SK-N-SH (cell line): ENCODE measurements around the gene GAL3ST3. TPM values are rescaled to one million over a fixed set of nuclear protein-coding genes. Genes with fewer than 3 reads are reported as not detected.

Experiments
- CTCF ChIA-PET: fragments of 300-600, 350-600 bp; formaldehyde crosslinking; extraction: SDS; loops from one replicate; lab custom pipeline; 2021; lab: Yijun Ruan, JAX
- POLR2A ChIA-PET: fragments of 350-600 bp; sonication (Branson Sonifier 250); formaldehyde crosslinking; extraction: SDS; loops from one replicate; lab custom pipeline; 2020; ENCODE audit warnings: antibody characterized with exemption, inconsistent platforms; lab: Yijun Ruan, JAX
- DNase-seq: peaks from one replicate; pipeline ENCODE4 v3.0.0; 2012
- H2AFZ ChIP-seq: fragments of 200-600 bp; sonication (generic); 2 replicates; pipeline ENCODE4 v1.8.1; 2016; ENCODE audit warnings: antibody characterized with exemption, mild to moderate bottlenecking, low read depth
- H3F3A ChIP-seq: fragments of 200-600 bp; sonication (generic); replicated peaks from 2 replicates; pipeline ENCODE3; 2016; ENCODE audit warnings: antibody characterized with exemption, mild to moderate bottlenecking; ENCODE audit not compliant: insufficient read depth
- H3K27ac ChIP-seq, 2 experiments: fragments of 200-500 bp in 1 of 2; fragments of 200-600 bp in 1 of 2; sonication (Bioruptor generic) in 1 of 2; sonication (generic), shearing (Covaris generic) in 1 of 2; 2 replicates each; pipeline versions ENCODE4 v1.5.1 to v1.6.1; 2014 to 2016; ENCODE audit warnings: low read depth in 2 of 2, inconsistent platforms in 1 of 2, low read length in 1 of 2, mild to moderate bottlenecking in 1 of 2, mixed read lengths in 1 of 2
- H3K27me3 ChIP-seq: fragments of 200-600 bp; sonication (generic), shearing (Covaris generic); 2 replicates; pipeline ENCODE4 v1.6.1; 2016; ENCODE audit warnings: mixed run types; ENCODE audit not compliant: insufficient read depth
- H3K36me3 ChIP-seq, 2 experiments: fragments of 200-500 bp in 1 of 2; fragments of 200-600 bp in 1 of 2; sonication (Bioruptor generic) in 1 of 2; sonication (generic) in 1 of 2; replicated peaks in 1 of 2; 2 replicates each; pipeline versions ENCODE3 to v1.5.1; 2014 to 2016; ENCODE audit warnings: low read length in 1 of 2, mild to moderate bottlenecking in 1 of 2; ENCODE audit not compliant: insufficient read depth in 2 of 2, control insufficient read depth in 1 of 2
- H3K4me1 ChIP-seq, 2 experiments: fragments of 200-500 bp in 1 of 2; fragments of 200-600 bp in 1 of 2; sonication (Bioruptor generic) in 1 of 2; sonication (generic), shearing (Covaris generic) in 1 of 2; 2 replicates each; pipeline versions ENCODE4 v1.5.1 to v1.6.1; 2014 to 2016; ENCODE audit warnings: low read depth in 1 of 2, low read length in 1 of 2, mixed run types in 1 of 2; ENCODE audit not compliant: insufficient read depth in 2 of 2, control insufficient read depth in 1 of 2
- H3K4me2 ChIP-seq: fragments of 200-600 bp; sonication (generic), shearing (Covaris generic); 2 replicates; pipeline ENCODE4 v1.6.1; 2017; ENCODE audit warnings: mixed run types
- H3K4me3 ChIP-seq, 2 experiments: fragments of 200-500 bp in 1 of 2; fragments of 200-600 bp in 1 of 2; sonication (Bioruptor generic) in 1 of 2; sonication (generic), shearing (Covaris generic) in 1 of 2; 2 replicates each; pipeline versions ENCODE4 v1.5.1 to v1.8.1; 2014 to 2016; ENCODE audit warnings: low read depth in 2 of 2, inconsistent platforms in 1 of 2, low read length in 1 of 2, mild to moderate bottlenecking in 1 of 2, mixed read lengths in 1 of 2, moderate library complexity in 1 of 2
- H3K79me2 ChIP-seq: fragments of 200-600 bp; sonication (generic); 2 replicates; pipeline ENCODE4 v1.8.1; 2017; ENCODE audit warnings: mild to moderate bottlenecking; ENCODE audit not compliant: insufficient read depth
- H3K9ac ChIP-seq: fragments of 200-600 bp; sonication (generic); 2 replicates; pipeline ENCODE4 v1.6.1; 2017; ENCODE audit warnings: mixed run types
- H3K9me2 ChIP-seq: fragments of 200-600 bp; sonication (generic); 2 replicates; pipeline ENCODE4 v1.6.1; 2017; ENCODE audit warnings: mixed run types
- H3K9me3 ChIP-seq: fragments of 200-600 bp; sonication (generic); 2 replicates; pipeline ENCODE4 v1.6.1; 2017; ENCODE audit warnings: mixed run types, mild to moderate bottlenecking, moderate library complexity
- H4K20me1 ChIP-seq: fragments of 200-600 bp; sonication (generic); 2 replicates; pipeline ENCODE4 v1.6.1; 2017; ENCODE audit warnings: mild to moderate bottlenecking, mixed run types; ENCODE audit not compliant: insufficient read depth
- CHD2 ChIP-seq: fragments of 150-350 bp; IDR thresholded peaks from 2 replicates; pipeline ENCODE4 v1.6.1; 2018; ENCODE audit warnings: low read length; ENCODE audit not compliant: partially characterized antibody
- ELF1 ChIP-seq: IDR thresholded peaks from 2 replicates; pipeline ENCODE4 v1.4.0; 2012
- FOXJ3 ChIP-seq: sonication (generic); formaldehyde crosslinking; IDR thresholded peaks from 2 replicates; pipeline ENCODE4 v1.5.1; 2020; ENCODE audit warnings: mild to moderate bottlenecking, missing genetic modification reagents
- FOXM1 ChIP-seq: IDR thresholded peaks from 2 replicates; pipeline ENCODE4 v1.4.0; 2012; ENCODE audit warnings: low read depth, mild to moderate bottlenecking
- MXI1 ChIP-seq: IDR thresholded peaks from 2 replicates; pipeline ENCODE4 v1.6.1; 2012; ENCODE audit warnings: mild to moderate bottlenecking, low read depth, low read length, improper control_type of control experiment
- RAD21 ChIP-seq: IDR thresholded peaks from 2 replicates; pipeline ENCODE4 v1.6.1; 2012; ENCODE audit warnings: mild to moderate bottlenecking, low read length
- RFX5 ChIP-seq: IDR thresholded peaks from 2 replicates; pipeline ENCODE4 v1.6.1; 2012; ENCODE audit warnings: mild to moderate bottlenecking, improper control_type of control experiment, low read length
- SIN3A ChIP-seq: IDR thresholded peaks from 2 replicates; pipeline ENCODE4 v1.6.1; 2012; ENCODE audit warnings: low read depth, mild to moderate bottlenecking, low read length, moderate library complexity, borderline replicate concordance
- SMC3 ChIP-seq: IDR thresholded peaks from 2 replicates; pipeline ENCODE4 v1.6.1; 2012; ENCODE audit warnings: low read depth, low read length, improper control_type of control experiment
- TAF1 ChIP-seq: IDR thresholded peaks from 2 replicates; pipeline ENCODE4 v1.6.1; 2012; ENCODE audit warnings: low read depth, mild to moderate bottlenecking, low read length, moderate library complexity, borderline replicate concordance
- TCF12 ChIP-seq: IDR thresholded peaks from 2 replicates; pipeline ENCODE4 v1.4.0; 2012
- TEAD4 ChIP-seq: IDR thresholded peaks from 2 replicates; pipeline ENCODE4 v1.4.0; 2012; ENCODE audit warnings: mild to moderate bottlenecking, borderline replicate concordance; ENCODE audit not compliant: insufficient read depth
- WGBS: methylation state at CpG from one replicate; pipeline ENCODE4 v1.1.6; 2017; ENCODE audit warnings: low lambda C conversion rate; 5-methylcytosine and 5-hydroxymethylcytosine counted together
- polyA plus RNA-seq, 3 experiments: library from polyadenylated mRNA; depleted of rRNA; stranded (reverse); fragments of >200 nt; gene quantifications; 2 replicates each; pipeline ENCODE4 v1.2.3, GENCODE V29; 2012
- TF ChIP-seq, protein P1 (sequence below): fragments of 150-350 bp; IDR thresholded peaks from 2 replicates; pipeline ENCODE4 v1.6.1; 2017; ENCODE audit warnings: antibody characterized with exemption, low read length, low read depth, borderline replicate concordance
- TF ChIP-seq, protein P2 (sequence below): IDR thresholded peaks from 2 replicates; pipeline ENCODE4 v1.4.0; 2012; ENCODE audit warnings: low read depth
- TF ChIP-seq, protein P3 (sequence below): IDR thresholded peaks from 2 replicates; pipeline ENCODE4 v1.4.0; 2012; ENCODE audit warnings: low read depth, borderline replicate concordance
- TF ChIP-seq, protein P4 (sequence below): IDR thresholded peaks from 2 replicates; pipeline ENCODE4 v1.4.0; 2012; ENCODE audit warnings: low read depth, borderline replicate concordance
- TF ChIP-seq, protein P5 (sequence below): IDR thresholded peaks from 2 replicates; pipeline ENCODE4 v1.6.1; 2012; ENCODE audit warnings: mild to moderate bottlenecking, low read depth, low read length, moderate library complexity

GAL3ST3 gene
- polyA plus RNA-seq, 1 of the 3 experiments (the other 2 are of a cell fraction): 3.2 TPM

DNA sequence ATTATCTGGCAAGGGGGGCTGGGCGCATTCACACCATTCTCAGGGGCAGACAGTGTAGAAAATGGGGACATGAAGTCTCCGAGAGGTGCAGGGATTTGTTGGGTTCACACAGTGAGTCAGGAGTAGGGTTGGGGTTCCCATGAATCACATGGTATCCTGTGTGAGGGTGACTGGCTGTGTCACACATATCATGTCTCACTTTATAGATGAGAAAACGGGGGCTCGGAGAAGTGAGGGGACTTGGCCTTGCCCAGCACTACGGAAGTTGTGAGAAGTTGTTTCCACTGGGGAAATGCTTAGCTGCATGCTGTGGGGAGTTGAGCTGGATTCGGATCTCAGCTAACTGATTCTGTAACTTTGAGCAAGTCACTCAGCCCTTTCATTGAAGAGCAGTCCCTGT lies 4.2 kb downstream of the GAL3ST3 start:
- ChIA-PET POLR2A (interaction anchor here (0.6 to 2.0 kb wide), 4 partner anchors 10 to 42 kb away, joined by 3 to 11 read pairs (median 6); partner anchors contain the start of genes BANF1 and EIF1AD), CTCF (interaction anchor here (0.6 to 5.8 kb wide), 23 partner anchors 9 to 1113 kb away, joined by 3 to 46 read pairs (median 6); partner anchors contain the start of genes FIBP and PACS1)
- peak overlapping the region in 1 of 2 experiments; percentile 53; a peak in 1 of 4 replicates for H3K4me3 ChIP-seq
- no peak overlapping the region for H3K9ac ChIP-seq
- DNase-seq: no peak
- 67% methylated on average over 6 of the region's 6 CpGs for WGBS
- no peak overlapping the region for H3K4me2 ChIP-seq
- no peaks in the 10 kb centered on the region for H3K79me2 ChIP-seq
- no peaks in the 10 kb centered on the region for H3K9me2 ChIP-seq
- H3K4me1 ChIP-seq: peaks cover 6 to 30% of the 10 kb centered on the region in 2 experiments; a peak in 1 of 4 replicates
- peaks cover 12% of the 10 kb centered on the region for H3F3A ChIP-seq
- no peaks in the 10 kb centered on the region for H3K9me3 ChIP-seq
- no peak overlapping the region for H2AFZ ChIP-seq
- TF ChIP-seq, protein P1, sequence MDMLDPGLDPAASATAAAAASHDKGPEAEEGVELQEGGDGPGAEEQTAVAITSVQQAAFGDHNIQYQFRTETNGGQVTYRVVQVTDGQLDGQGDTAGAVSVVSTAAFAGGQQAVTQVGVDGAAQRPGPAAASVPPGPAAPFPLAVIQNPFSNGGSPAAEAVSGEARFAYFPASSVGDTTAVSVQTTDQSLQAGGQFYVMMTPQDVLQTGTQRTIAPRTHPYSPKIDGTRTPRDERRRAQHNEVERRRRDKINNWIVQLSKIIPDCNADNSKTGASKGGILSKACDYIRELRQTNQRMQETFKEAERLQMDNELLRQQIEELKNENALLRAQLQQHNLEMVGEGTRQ: no peak
- TF ChIP-seq, protein P2, sequence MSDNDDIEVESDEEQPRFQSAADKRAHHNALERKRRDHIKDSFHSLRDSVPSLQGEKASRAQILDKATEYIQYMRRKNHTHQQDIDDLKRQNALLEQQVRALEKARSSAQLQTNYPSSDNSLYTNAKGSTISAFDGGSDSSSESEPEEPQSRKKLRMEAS: no peak
- TF ChIP-seq FOXM1 (no peak), MXI1 (no peak), ELF1 (no peak), RFX5 (no peak), TAF1 (no peak)
- TF ChIP-seq, all 33 proteins: peak for 0
- H3K27ac ChIP-seq: no peak overlapping the region
- H3K27me3 ChIP-seq: no peaks in the 10 kb centered on the region
- no peaks in the 10 kb centered on the region for H4K20me1 ChIP-seq
- peaks cover 0 to 6% of the 10 kb centered on the region in 2 experiments for H3K36me3 ChIP-seq

DNA sequence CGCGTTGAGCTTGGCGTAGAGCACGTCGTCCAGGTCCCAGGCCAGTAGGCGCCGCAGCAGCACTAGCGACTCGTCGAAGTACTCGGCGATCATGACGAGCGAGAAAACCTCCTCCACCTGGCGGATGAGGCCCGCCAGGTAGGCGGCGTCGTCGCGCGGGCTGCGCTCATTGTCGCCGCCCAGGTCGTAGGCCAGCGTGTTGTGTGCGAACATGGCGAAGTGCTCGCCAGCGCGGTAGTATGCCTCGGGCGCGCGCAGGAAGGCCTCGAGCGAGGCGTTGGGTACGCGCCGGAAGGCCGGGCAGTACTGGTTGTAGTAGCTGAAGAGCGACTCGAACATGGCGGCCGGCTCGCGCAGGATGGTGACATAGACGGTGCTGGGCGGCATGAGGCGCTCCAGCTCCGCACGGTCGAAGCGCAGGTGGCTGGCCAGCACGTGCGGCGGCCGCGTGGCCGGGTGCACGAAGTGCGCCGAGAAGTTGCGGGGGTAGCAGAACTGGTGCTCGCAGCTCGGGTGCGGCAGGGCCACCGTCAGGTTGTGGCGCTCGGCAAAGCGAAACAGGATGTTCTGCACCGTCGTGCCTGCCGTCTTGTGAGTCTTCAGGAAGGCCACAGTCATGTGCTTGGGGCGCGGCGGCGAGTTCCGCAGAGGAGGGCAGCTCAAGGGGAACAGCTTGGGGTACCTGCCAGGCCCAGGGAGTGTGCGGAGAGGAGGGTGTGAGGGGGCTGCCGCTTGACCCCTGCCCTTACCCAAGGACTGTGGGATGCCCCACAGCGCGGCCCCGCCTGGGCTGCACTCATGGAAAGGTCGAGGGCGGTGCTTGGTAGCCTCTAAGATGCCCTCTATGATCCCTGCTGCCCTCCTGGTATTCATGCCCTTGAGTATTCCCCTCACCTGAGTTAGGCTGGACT lies 5.7 kb downstream of the GAL3ST3 start:
- 96% methylated on average over 76 of the region's 88 CpGs for WGBS
- POLR2A ChIA-PET: no interaction called here

More for the DNA sequence above, 5.7 kb downstream of the GAL3ST3 start:
- Histone ChIP-seq H3K4me2 (no peak overlapping the region), H3K4me3 (no peak overlapping the region), H2AFZ (no peak overlapping the region), H3K27me3 (no peaks in the 10 kb centered on the region), H3K27ac (no peak overlapping the region), H3K36me3 (peaks cover 0 to 6% of the 10 kb centered on the region in 2 experiments), H3K4me1 (peaks cover 6 to 20% of the 10 kb centered on the region in 2 experiments; a peak in 1 of 4 replicates), H3K79me2 (no peaks in the 10 kb centered on the region), H3K9me3 (no peaks in the 10 kb centered on the region), H3F3A (peaks cover 12% of the 10 kb centered on the region), H4K20me1 (no peaks in the 10 kb centered on the region), H3K9me2 (no peaks in the 10 kb centered on the region), H3K9ac (no peak overlapping the region)
- no peak for DNase-seq
- CTCF ChIA-PET: interaction anchor here (0.9 to 5.8 kb wide), 8 partner anchors 8 to 225 kb away, joined by 3 to 46 read pairs (median 17); no protein-coding TSS in a partner anchor
- TF ChIP-seq RAD21: no peak
- TF ChIP-seq, protein P3, sequence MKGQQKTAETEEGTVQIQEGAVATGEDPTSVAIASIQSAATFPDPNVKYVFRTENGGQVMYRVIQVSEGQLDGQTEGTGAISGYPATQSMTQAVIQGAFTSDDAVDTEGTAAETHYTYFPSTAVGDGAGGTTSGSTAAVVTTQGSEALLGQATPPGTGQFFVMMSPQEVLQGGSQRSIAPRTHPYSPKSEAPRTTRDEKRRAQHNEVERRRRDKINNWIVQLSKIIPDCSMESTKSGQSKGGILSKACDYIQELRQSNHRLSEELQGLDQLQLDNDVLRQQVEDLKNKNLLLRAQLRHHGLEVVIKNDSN: no peak
- TF ChIP-seq SIN3A: no peak
- TF ChIP-seq FOXJ3: no peak
- no peak for TF ChIP-seq TCF12
- TF ChIP-seq, protein P4, sequence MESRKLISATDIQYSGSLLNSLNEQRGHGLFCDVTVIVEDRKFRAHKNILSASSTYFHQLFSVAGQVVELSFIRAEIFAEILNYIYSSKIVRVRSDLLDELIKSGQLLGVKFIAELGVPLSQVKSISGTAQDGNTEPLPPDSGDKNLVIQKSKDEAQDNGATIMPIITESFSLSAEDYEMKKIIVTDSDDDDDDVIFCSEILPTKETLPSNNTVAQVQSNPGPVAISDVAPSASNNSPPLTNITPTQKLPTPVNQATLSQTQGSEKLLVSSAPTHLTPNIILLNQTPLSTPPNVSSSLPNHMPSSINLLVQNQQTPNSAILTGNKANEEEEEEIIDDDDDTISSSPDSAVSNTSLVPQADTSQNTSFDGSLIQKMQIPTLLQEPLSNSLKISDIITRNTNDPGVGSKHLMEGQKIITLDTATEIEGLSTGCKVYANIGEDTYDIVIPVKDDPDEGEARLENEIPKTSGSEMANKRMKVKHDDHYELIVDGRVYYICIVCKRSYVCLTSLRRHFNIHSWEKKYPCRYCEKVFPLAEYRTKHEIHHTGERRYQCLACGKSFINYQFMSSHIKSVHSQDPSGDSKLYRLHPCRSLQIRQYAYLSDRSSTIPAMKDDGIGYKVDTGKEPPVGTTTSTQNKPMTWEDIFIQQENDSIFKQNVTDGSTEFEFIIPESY: no peak
- TF ChIP-seq, protein P2: no peak
- TF ChIP-seq SMC3: no peak
- no peak for TF ChIP-seq TAF1
- TF ChIP-seq CHD2: no peak
- TF ChIP-seq TEAD4: no peak
- TF ChIP-seq, protein P5, sequence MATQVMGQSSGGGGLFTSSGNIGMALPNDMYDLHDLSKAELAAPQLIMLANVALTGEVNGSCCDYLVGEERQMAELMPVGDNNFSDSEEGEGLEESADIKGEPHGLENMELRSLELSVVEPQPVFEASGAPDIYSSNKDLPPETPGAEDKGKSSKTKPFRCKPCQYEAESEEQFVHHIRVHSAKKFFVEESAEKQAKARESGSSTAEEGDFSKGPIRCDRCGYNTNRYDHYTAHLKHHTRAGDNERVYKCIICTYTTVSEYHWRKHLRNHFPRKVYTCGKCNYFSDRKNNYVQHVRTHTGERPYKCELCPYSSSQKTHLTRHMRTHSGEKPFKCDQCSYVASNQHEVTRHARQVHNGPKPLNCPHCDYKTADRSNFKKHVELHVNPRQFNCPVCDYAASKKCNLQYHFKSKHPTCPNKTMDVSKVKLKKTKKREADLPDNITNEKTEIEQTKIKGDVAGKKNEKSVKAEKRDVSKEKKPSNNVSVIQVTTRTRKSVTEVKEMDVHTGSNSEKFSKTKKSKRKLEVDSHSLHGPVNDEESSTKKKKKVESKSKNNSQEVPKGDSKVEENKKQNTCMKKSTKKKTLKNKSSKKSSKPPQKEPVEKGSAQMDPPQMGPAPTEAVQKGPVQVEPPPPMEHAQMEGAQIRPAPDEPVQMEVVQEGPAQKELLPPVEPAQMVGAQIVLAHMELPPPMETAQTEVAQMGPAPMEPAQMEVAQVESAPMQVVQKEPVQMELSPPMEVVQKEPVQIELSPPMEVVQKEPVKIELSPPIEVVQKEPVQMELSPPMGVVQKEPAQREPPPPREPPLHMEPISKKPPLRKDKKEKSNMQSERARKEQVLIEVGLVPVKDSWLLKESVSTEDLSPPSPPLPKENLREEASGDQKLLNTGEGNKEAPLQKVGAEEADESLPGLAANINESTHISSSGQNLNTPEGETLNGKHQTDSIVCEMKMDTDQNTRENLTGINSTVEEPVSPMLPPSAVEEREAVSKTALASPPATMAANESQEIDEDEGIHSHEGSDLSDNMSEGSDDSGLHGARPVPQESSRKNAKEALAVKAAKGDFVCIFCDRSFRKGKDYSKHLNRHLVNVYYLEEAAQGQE: no peak
